Fibroblast of lung (primary cell): ENCODE data around the gene DUSP8. TPM values are rescaled to one million over a fixed set of nuclear protein-coding genes. Genes with fewer than 3 reads are reported as not detected.

Experiments
- DNase-seq, 2 donors: peaks; one replicate each; pipeline versions ENCODE4 v3.0.0 to v3.0.0-alpha.2; 2010; ENCODE audit warnings: low read depth in 2 of 2
- H2AFZ ChIP-seq: 2 replicates; pipeline ENCODE4 v1.5.1; 2012; ENCODE audit warnings: low read length, control low read depth, inconsistent platforms
- H3K27ac ChIP-seq: 2 replicates; pipeline ENCODE4 v1.5.1; 2011; ENCODE audit warnings: low read length, control low read depth; ENCODE audit not compliant: insufficient read depth
- H3K27me3 ChIP-seq: 2 replicates; pipeline ENCODE4 v1.5.1; 2011; ENCODE audit warnings: mild to moderate bottlenecking, low read length; ENCODE audit not compliant: control insufficient read depth, insufficient read depth
- H3K36me3 ChIP-seq: 2 replicates; pipeline ENCODE4 v1.5.1; 2011; ENCODE audit warnings: low read length; ENCODE audit not compliant: control insufficient read depth, insufficient read depth
- H3K4me1 ChIP-seq: 2 replicates; pipeline ENCODE4 v1.5.1; 2011; ENCODE audit warnings: low read length; ENCODE audit not compliant: control insufficient read depth, insufficient read depth; ENCODE audit errors: extremely low read depth
- H3K4me2 ChIP-seq: 2 replicates; pipeline ENCODE4 v1.5.1; 2011; ENCODE audit warnings: low read length, control low read depth; ENCODE audit not compliant: insufficient read depth; ENCODE audit errors: extremely low read depth
- H3K4me3 ChIP-seq, 4 experiments: fragments of 200-600 bp in 1 of 4; sonication (generic) in 1 of 4; replicated peaks in 1 of 4; 2 replicates each; pipeline ENCODE4 v1.5.1; 2011 to 2016; ENCODE audit warnings: low read length in 4 of 4, low read depth in 3 of 4, mild to moderate bottlenecking in 3 of 4, control low read depth in 2 of 4, inconsistent platforms in 1 of 4, mixed read lengths in 1 of 4; ENCODE audit not compliant: insufficient read depth in 1 of 4; ENCODE audit errors: control extremely low read depth in 1 of 4
- H3K79me2 ChIP-seq: 2 replicates; pipeline ENCODE4 v1.5.1; 2012; ENCODE audit warnings: mild to moderate bottlenecking, low read length, inconsistent platforms; ENCODE audit not compliant: control insufficient read depth, insufficient read depth
- H3K9ac ChIP-seq: 2 replicates; pipeline ENCODE4 v1.5.1; 2011; ENCODE audit warnings: mild to moderate bottlenecking, low read length, control low read depth; ENCODE audit not compliant: insufficient read depth
- H3K9me3 ChIP-seq: 2 replicates; pipeline ENCODE4 v1.5.1; 2012; ENCODE audit warnings: low read depth, low read length; ENCODE audit not compliant: control insufficient read depth, insufficient read depth
- H4K20me1 ChIP-seq: 2 replicates; pipeline ENCODE4 v1.5.1; 2011; ENCODE audit warnings: low read length; ENCODE audit not compliant: control insufficient read depth, insufficient read depth; ENCODE audit errors: extremely low read depth
- CTCF ChIP-seq, 2 donors: IDR thresholded peaks in 1 of 2; conservative IDR thresholded peaks in 1 of 2; 1 replicate in 1 of 2; 2 replicates in 1 of 2; pipeline ENCODE4 v1.5.1; 2011 to 2012; ENCODE audit warnings: low read length in 2 of 2, control low read depth in 1 of 2, inconsistent platforms in 1 of 2, low read depth in 1 of 2, mild to moderate bottlenecking in 1 of 2
- EZH2 ChIP-seq: IDR thresholded peaks from 2 replicates; pipeline ENCODE4 v1.5.1; 2012; ENCODE audit warnings: low read length, control low read depth, mild to moderate bottlenecking; ENCODE audit errors: missing control alignments
- polyA plus RNA-seq, 2 donors: library from polyadenylated mRNA; depleted of rRNA in 1 of 2; stranded (reverse) in 1 of 2; unstranded in 1 of 2; fragments of >200 nt; gene quantifications; 2 replicates each; pipeline ENCODE4 v1.2.1, GENCODE V29; 2011 to 2012; ENCODE audit warnings: missing spikeins in 1 of 2
- total RNA-seq: library from RNA; depleted of rRNA; stranded (reverse); fragments of >200 nt; gene quantifications from 2 replicates; pipeline ENCODE4 v1.2.1, GENCODE V29; 2014

The DUSP8 gene
- total and polyA plus RNA-seq, 2 donors (not counting 1 experiment from before 2014, with no cell fraction given): 0.62 to 0.66 TPM

- Histone ChIP-seq H3K27ac (no peak overlapping the region), H3K9ac (no peak overlapping the region), H3K4me3 (no peak overlapping the region), H3K9me3 (no peaks in the 10 kb centered on the region), H3K4me2 (no peak overlapping the region), H3K79me2 (peaks cover 6% of the 10 kb centered on the region), H3K36me3 (no peaks in the 10 kb centered on the region), H3K27me3 (no peaks in the 10 kb centered on the region), H2AFZ (no peak overlapping the region), H3K4me1 (no peaks in the 10 kb centered on the region), H4K20me1 (no peaks in the 10 kb centered on the region)
- TF ChIP-seq EZH2: no peak
- no peak for TF ChIP-seq CTCF (conservative IDR thresholded peaks at IDR 0.05 in 1 of 2, IDR thresholded peaks at IDR 0.05 in 1 of 2; ENCODE audit: low read depth in 1 of 2, low read length in 2 of 2)
- DNase-seq: no peak
Measured at GRCh38 chr11:1504138-1504537, 67.9 kb downstream of the DUSP8 start.

Other genes with a start within 250 kb of the DUSP8 start
- gene BRSK2, start 182.3 kb downstream of the DUSP8 start, total RNA-seq: 0.26 and 0.33 TPM in 2 replicates
- 0.05 and 0.11 TPM in 2 replicates for gene BRSK2, start 182.3 kb downstream of the DUSP8 start, polyA plus RNA-seq
- gene MOB2, start 85.5 kb downstream of the DUSP8 start, total RNA-seq: 29.3 and 30.1 TPM in 2 replicates
- gene MOB2, start 85.5 kb downstream of the DUSP8 start, polyA plus RNA-seq: 13.1 and 17.1 TPM in 2 replicates
- not detected in 2 replicates for gene KRTAP5-1, start 13.0 kb upstream of the DUSP8 start, total RNA-seq
- not detected in 2 replicates for gene KRTAP5-1, start 13.0 kb upstream of the DUSP8 start, polyA plus RNA-seq
- gene KRTAP5-2, start 26.0 kb upstream of the DUSP8 start, total RNA-seq: not detected in 2 replicates
- gene KRTAP5-2, start 26.0 kb upstream of the DUSP8 start, polyA plus RNA-seq: not detected in 2 replicates
- gene KRTAP5-3, start 36.2 kb upstream of the DUSP8 start, total RNA-seq: not detected in 2 replicates
- not detected in 2 replicates for gene KRTAP5-3, start 36.2 kb upstream of the DUSP8 start, polyA plus RNA-seq
- not detected in 2 replicates for gene KRTAP5-4, start 49.9 kb upstream of the DUSP8 start, total RNA-seq
- not detected in 2 replicates for gene KRTAP5-4, start 49.9 kb upstream of the DUSP8 start, polyA plus RNA-seq
- not detected in 2 replicates for gene KRTAP5-5, start 57.5 kb upstream of the DUSP8 start, total RNA-seq
- gene KRTAP5-5, start 57.5 kb upstream of the DUSP8 start, polyA plus RNA-seq: not detected in 2 replicates
- not detected in 2 replicates for gene KRTAP5-6, start 124.9 kb upstream of the DUSP8 start, total RNA-seq
- not detected in 2 replicates for gene KRTAP5-6, start 124.9 kb upstream of the DUSP8 start, polyA plus RNA-seq
- 0.26 and 0.50 TPM in 2 replicates for gene IFITM10, start 178.3 kb upstream of the DUSP8 start, total RNA-seq
- gene IFITM10, start 178.3 kb upstream of the DUSP8 start, polyA plus RNA-seq: 0.05 and 0.15 TPM in 2 replicates
- gene CTSD, start 191.7 kb upstream of the DUSP8 start, total RNA-seq: 198 and 253 TPM in 2 replicates
- gene CTSD, start 191.7 kb upstream of the DUSP8 start, polyA plus RNA-seq: 120 and 135 TPM in 2 replicates